IPS DF 4.7 (cell line): ENCODE results near the gene ZNF3.

Source experiments
- DNase-seq: peaks from one replicate; pipeline ENCODE4 v3.0.0-alpha.2; 2013; ENCODE audit warnings: low spot score; ENCODE audit errors: extremely low read depth

Gene ZNF3

GRCh38 chr7:100053215-100053614 lies 28.3 kb downstream of the ZNF3 start:
- DNase-seq: no peak

- DNase-seq: no peak
Measured at GRCh38 chr7:100051611-100052010, 29.9 kb downstream of the ZNF3 start.

- peak; percentile 49 for DNase-seq
Measured at GRCh38 chr7:100049441-100050291, 31.9 kb downstream of the ZNF3 start, which contains the start of gene ZSCAN21. Gene ZSCAN21 (plus strand): TSS chr7:100049774. CDS start chr7:100057007, 7,233 bp downstream.

GRCh38 chr7:100048680-100049079 lies 32.8 kb downstream of the ZNF3 start:
- DNase-seq: no peak

- DNase-seq: no peak
Measured at GRCh38 chr7:100044718-100045117, 36.8 kb downstream of the ZNF3 start.

- DNase-seq: no peak
Measured at GRCh38 chr7:100040575-100040974, 40.9 kb downstream of the ZNF3 start.

GRCh38 chr7:100038326-100038725 lies 43.2 kb downstream of the ZNF3 start:
- no peak for DNase-seq

GRCh38 chr7:100035876-100036275 lies 45.6 kb downstream of the ZNF3 start:
- no peak for DNase-seq

- no peak for DNase-seq
Measured at GRCh38 chr7:100034871-100035510, 46.5 kb downstream of the ZNF3 start.

GRCh38 chr7:100033526-100033925 lies 48.0 kb downstream of the ZNF3 start:
- no peak for DNase-seq

- no peak for DNase-seq
Measured at GRCh38 chr7:100029596-100029995, 51.9 kb downstream of the ZNF3 start.

- DNase-seq: no peak
Measured at GRCh38 chr7:100027197-100027596, 54.3 kb downstream of the ZNF3 start.

- DNase-seq: no peak
Measured at GRCh38 chr7:100024020-100024619, 57.4 kb downstream of the ZNF3 start.

- DNase-seq: no peak
Measured at GRCh38 chr7:100023526-100023925, 58.0 kb downstream of the ZNF3 start.

GRCh38 chr7:100022621-100023020 lies 58.9 kb downstream of the ZNF3 start:
- no peak for DNase-seq

GRCh38 chr7:100021297-100021696 lies 60.2 kb downstream of the ZNF3 start:
- DNase-seq: no peak
